Tibial nerve (tissue), 4 donors: ENCODE data around the gene KLC4.

Source experiments
- CTCF ChIP-seq, 5 experiments: fragments of 200-600 bp in 3 of 5; fragments of 450-650 bp in 2 of 5; sonication (generic) in 3 of 5; IDR thresholded peaks; one replicate each; pipeline ENCODE4 v1.5.1; 2016 to 2019; ENCODE audit warnings: antibody characterized with exemption in 5 of 5, mild to moderate bottlenecking in 3 of 5, moderate library complexity in 2 of 5
- EP300 ChIP-seq, 2 donors: sonication (generic); formaldehyde crosslinking; IDR thresholded peaks; one replicate each; pipeline ENCODE4 v1.6.1; 2017; ENCODE audit warnings: antibody characterized with exemption in 2 of 2, mild to moderate bottlenecking in 1 of 2
- POLR2A ChIP-seq, 2 donors: fragments of 450-650 bp; IDR thresholded peaks; one replicate each; pipeline ENCODE4 v1.6.1; 2017; ENCODE audit warnings: antibody characterized with exemption in 2 of 2, mild to moderate bottlenecking in 2 of 2, moderate library complexity in 2 of 2

GRCh38 chr6:43093436-43094289 is 34.2 kb downstream of the KLC4 start:
- TF ChIP-seq POLR2A (IDR thresholded peaks at IDR 0.05) (no peak), CTCF (IDR thresholded peaks at IDR 0.05) (no peak), EP300 (IDR thresholded peaks at IDR 0.05) (no peak)
